HEK293 (cell line): ENCODE measurements around the gene RABGGTB.
"Not testable (repeated sequence)": the region's sequence is repeated elsewhere in the genome, so short reads cannot be mapped to it uniquely, and the experiment has no call there.

Experiments
- CTCF ChIA-PET: fragments of 350-600 bp; formaldehyde crosslinking; extraction: SDS; loops from one replicate; lab custom pipeline; 2021; ENCODE audit warnings: antibody characterized with exemption; lab: Yijun Ruan, JAX
- POLR2A ChIA-PET: fragments of 300-600 bp; formaldehyde crosslinking; extraction: SDS; loops from one replicate; lab custom pipeline; 2020; ENCODE audit warnings: antibody characterized with exemption, inconsistent platforms; lab: Yijun Ruan, JAX
- H3K27ac ChIP-seq: fragments of 200-500 bp; sonication (Bioruptor generic); 2 replicates; pipeline ENCODE4 v1.5.1; 2014; ENCODE audit warnings: low read depth, low read length, control low read depth, inconsistent platforms; ENCODE audit errors: extremely low read depth
- H3K36me3 ChIP-seq, 2 experiments: fragments of 200-500 bp in 1 of 2; sonication (Bioruptor generic) in 1 of 2; 1 replicate in 1 of 2; 2 replicates in 1 of 2; pipeline ENCODE4 v1.5.1; 2014 to 2017; ENCODE audit warnings: inconsistent platforms in 2 of 2, low read length in 2 of 2; ENCODE audit not compliant: control insufficient read depth in 2 of 2, insufficient read depth in 1 of 2
- H3K4me1 ChIP-seq: fragments of 200-500 bp; sonication (Bioruptor generic); 2 replicates; pipeline ENCODE4 v1.5.1; 2014; ENCODE audit warnings: mild to moderate bottlenecking, low read length, inconsistent platforms; ENCODE audit not compliant: control insufficient read depth, insufficient read depth
- H3K4me3 ChIP-seq: 2 replicates; pipeline ENCODE4 v1.5.1; 2011; ENCODE audit warnings: low read depth, mild to moderate bottlenecking, control low read depth, low read length, moderate library complexity
- H3K9me3 ChIP-seq: fragments of 200-500 bp; sonication (Bioruptor generic); 2 replicates; pipeline ENCODE4 v1.5.1; 2014; ENCODE audit warnings: low read depth, low read length, inconsistent platforms; ENCODE audit not compliant: control insufficient read depth, insufficient read depth
- MYNN ChIP-seq: fragments of 450-650 bp; formaldehyde crosslinking; IDR thresholded peaks from 2 replicates; pipeline ENCODE4 v1.5.1; 2016; ENCODE audit warnings: missing biosample characterization, missing genetic modification characterization, borderline replicate concordance
- SCRT2 ChIP-seq: fragments of 450-650 bp; formaldehyde crosslinking; IDR thresholded peaks from 2 replicates; pipeline ENCODE4 v1.5.1; 2016; ENCODE audit warnings: missing biosample characterization, missing genetic modification characterization
- WT1 ChIP-seq: fragments of 450-650 bp; formaldehyde crosslinking; IDR thresholded peaks from 2 replicates; pipeline ENCODE4 v1.5.1; 2016; ENCODE audit warnings: missing biosample characterization, missing genetic modification characterization
- ZBTB48 ChIP-seq: fragments of 450-650 bp; formaldehyde crosslinking; IDR thresholded peaks from 2 replicates; pipeline ENCODE4 v1.5.1; 2016; ENCODE audit warnings: missing biosample characterization, missing genetic modification characterization
- ZBTB8A ChIP-seq: fragments of 450-650 bp; formaldehyde crosslinking; IDR thresholded peaks from 2 replicates; pipeline ENCODE4 v1.5.1; 2016; ENCODE audit warnings: missing biosample characterization, missing genetic modification characterization
- ZIC2 ChIP-seq: fragments of 450-650 bp; formaldehyde crosslinking; IDR thresholded peaks from 2 replicates; pipeline ENCODE4 v1.5.1; 2016; ENCODE audit warnings: missing biosample characterization, missing genetic modification characterization
- ZNF10 ChIP-seq: fragments of 450-650 bp; formaldehyde crosslinking; IDR thresholded peaks from 2 replicates; pipeline ENCODE4 v1.5.1; 2017; ENCODE audit warnings: missing biosample characterization, missing genetic modification characterization
- ZNF146 ChIP-seq: fragments of 450-650 bp; formaldehyde crosslinking; IDR thresholded peaks from 2 replicates; pipeline ENCODE4 v1.5.1; 2016; ENCODE audit warnings: missing biosample characterization, missing genetic modification characterization
- ZNF16 ChIP-seq: fragments of 450-650 bp; formaldehyde crosslinking; IDR thresholded peaks from 2 replicates; pipeline ENCODE4 v1.5.1; 2016; ENCODE audit warnings: low read depth, missing biosample characterization, missing genetic modification characterization
- ZNF266 ChIP-seq: fragments of 450-650 bp; formaldehyde crosslinking; IDR thresholded peaks from 2 replicates; pipeline ENCODE4 v1.5.1; 2016; ENCODE audit warnings: missing biosample characterization, missing genetic modification characterization, low read depth
- ZNF514 ChIP-seq: fragments of 450-650 bp; formaldehyde crosslinking; IDR thresholded peaks from 2 replicates; pipeline ENCODE4 v1.5.1; 2016; ENCODE audit warnings: missing biosample characterization, missing genetic modification characterization
- ZNF530 ChIP-seq: fragments of 450-650 bp; formaldehyde crosslinking; IDR thresholded peaks from 2 replicates; pipeline ENCODE4 v1.5.1; 2016; ENCODE audit warnings: low read depth, missing biosample characterization, missing genetic modification characterization
- ZNF610 ChIP-seq: fragments of 450-650 bp; formaldehyde crosslinking; IDR thresholded peaks from 2 replicates; pipeline ENCODE4 v1.5.1; 2016; ENCODE audit warnings: missing biosample characterization, missing genetic modification characterization, borderline replicate concordance
- ZNF658 ChIP-seq: fragments of 450-650 bp; formaldehyde crosslinking; IDR thresholded peaks from 2 replicates; pipeline ENCODE4; 2016; ENCODE audit warnings: missing biosample characterization, missing genetic modification characterization
- ZNF677 ChIP-seq: fragments of 450-650 bp; IDR thresholded peaks from 2 replicates; pipeline ENCODE4 v1.5.0; 2018; ENCODE audit warnings: missing biosample characterization, mild to moderate bottlenecking, missing genetic modification characterization, moderate library complexity
- ZNF776 ChIP-seq: fragments of 450-650 bp; formaldehyde crosslinking; IDR thresholded peaks from 2 replicates; pipeline ENCODE4 v1.5.0; 2017; ENCODE audit warnings: missing biosample characterization, missing genetic modification characterization, borderline replicate concordance
- ZNF785 ChIP-seq: fragments of 450-650 bp; formaldehyde crosslinking; IDR thresholded peaks from 2 replicates; pipeline ENCODE4 v1.5.1; 2016; ENCODE audit warnings: missing biosample characterization, missing genetic modification characterization
- ZNF837 ChIP-seq: fragments of 450-650 bp; formaldehyde crosslinking; IDR thresholded peaks from 2 replicates; pipeline ENCODE4 v1.5.1; 2016; ENCODE audit warnings: missing biosample characterization, missing genetic modification characterization
- ZSCAN23 ChIP-seq: fragments of 450-650 bp; formaldehyde crosslinking; IDR thresholded peaks from 2 replicates; pipeline ENCODE4 v1.5.1; 2016; ENCODE audit warnings: missing biosample characterization, missing genetic modification characterization
- ZSCAN30 ChIP-seq: fragments of 450-650 bp; IDR thresholded peaks from 2 replicates; pipeline ENCODE4 v1.5.1; 2018; ENCODE audit warnings: missing biosample characterization, mild to moderate bottlenecking, missing genetic modification characterization, moderate library complexity
- ZSCAN4 ChIP-seq: fragments of 450-650 bp; formaldehyde crosslinking; IDR thresholded peaks from 2 replicates; pipeline ENCODE4 v1.5.1; 2017; ENCODE audit warnings: missing biosample characterization, missing genetic modification characterization

Gene RABGGTB

GRCh38 chr1:75808921-75809320, 22.9 kb downstream of the RABGGTB start:
- POLR2A ChIA-PET = no interaction called here
- no peaks in the 10 kb centered on the region; a peak in 1 of 3 replicates for H3K36me3 ChIP-seq
- no peaks in the 10 kb centered on the region for H3K9me3 ChIP-seq
- H3K27ac ChIP-seq = no peak overlapping the region
- no peaks in the 10 kb centered on the region for H3K4me1 ChIP-seq
- no peak overlapping the region for H3K4me3 ChIP-seq
- TF ChIP-seq ZNF610 (tag by site-specific recombination) = no peak
- TF ChIP-seq SCRT2 (tag by site-specific recombination) = no peak
- TF ChIP-seq ZNF837 (tag by site-specific recombination) = no peak
- TF ChIP-seq, all 188 proteins: peak for 0
- CTCF ChIA-PET = interaction anchor here (0.7 kb wide), 1 partner anchor 70 kb away, joined by 3 read pairs; no protein-coding TSS in a partner anchor

GRCh38 chr1:75810113-75810512, 24.1 kb downstream of the RABGGTB start:
- CTCF ChIA-PET, H3K4me1 ChIP-seq, H3K4me3 ChIP-seq, POLR2A ChIA-PET, H3K27ac ChIP-seq, H3K36me3 ChIP-seq, H3K9me3 ChIP-seq: not testable (repeated sequence)

GRCh38 chr1:75811211-75811981, 25.3 kb downstream of the RABGGTB start:
- Histone ChIP-seq H3K4me1 (no peaks in the 10 kb centered on the region), H3K36me3 (no peaks in the 10 kb centered on the region; a peak in 1 of 3 replicates), H3K9me3 (no peaks in the 10 kb centered on the region), H3K4me3 (no peak overlapping the region), H3K27ac (no peak overlapping the region)
- TF ChIP-seq ZNF514 (tag by site-specific recombination) (no peak), ZBTB8A (tag by site-specific recombination) (no peak), WT1 (tag by site-specific recombination) (no peak), ZNF785 (tag by site-specific recombination) (no peak), ZSCAN30 (tag by site-specific recombination) (no peak), ZSCAN23 (tag by site-specific recombination) (no peak), ZNF146 (tag by site-specific recombination) (no peak), ZNF530 (tag by site-specific recombination) (no peak), ZBTB48 (tag by site-specific recombination) (no peak), MYNN (tag by site-specific recombination) (no peak), ZNF658 (tag by site-specific recombination) (no peak), ZNF266 (tag by site-specific recombination) (no peak), ZIC2 (tag by site-specific recombination) (no peak), ZNF16 (tag by site-specific recombination) (no peak), ZNF677 (tag by site-specific recombination) (no peak), ZSCAN4 (tag by site-specific recombination) (no peak), ZNF776 (tag by site-specific recombination) (no peak), ZNF10 (no peak)
- ChIA-PET CTCF (no interaction called here), POLR2A (no interaction called here)
